Measurements from ENCODE around the gene IGSF3. TPM values are rescaled to one million over a fixed set of nuclear protein-coding genes. Genes with fewer than 3 reads are reported as not detected.

The IGSF3 gene
- total and polyA plus RNA-seq, 2 of the 13 experiments (the other 11 are each of a cell fraction or from before 2014, with no cell fraction given): 0.11 to 0.16 TPM

GRCh38 chr1:116559304-116559761 is 108.2 kb downstream of the IGSF3 start:
- no peak overlapping the region for H3K27ac ChIP-seq (ENCODE audit: extremely low read length, insufficient read depth, low read length)
- TF ChIP-seq BHLHE40 (IDR thresholded peaks at IDR 0.05; ENCODE audit: low read length) (no peak), BORCS8-MEF2B (CRISPR knock-in tag; IDR thresholded peaks at IDR 0.05) (no peak), RXRA (CRISPR knock-in tag; IDR thresholded peaks at IDR 0.05) (no peak)
- no peaks in the 10 kb centered on the region for H4K20me1 ChIP-seq (ENCODE audit: insufficient read depth, low read length)
- no peak overlapping the region for H2AFZ ChIP-seq (ENCODE audit: low read length)
- no peaks in the 10 kb centered on the region for H3K27me3 ChIP-seq (ENCODE audit: control insufficient read depth in 1 of 2, insufficient read depth in 2 of 2, low read length in 2 of 2)
- peaks cover 13% of the 10 kb centered on the region for H3K9me3 ChIP-seq (ENCODE audit: low read length)
- peaks cover 0 to 4% of the 10 kb centered on the region in 2 experiments; a peak in 1 of 5 replicates for H3K36me3 ChIP-seq (replicated peaks in 1 of 2; ENCODE audit: control insufficient read depth in 1 of 2, insufficient read depth in 2 of 2, low read length in 2 of 2)
- BruUV-seq (replicated peaks): no TSS peak
- WGBS (ENCODE audit: low lambda C conversion rate): 93% methylated on average over 8 of the region's 8 CpGs
- POLR2A ChIA-PET: no interaction called here
- in situ Hi-C loops (cut with HindIII; ENCODE audit: extremely low pct_ligation_motif_present, low pct_unique_long_range_greater_than_20kb) (no loop called here), intact Hi-C loops (cut with micrococcal nuclease; ENCODE audit: unreplicated experiment) (no loop called here)
- FAIRE-seq (no peak), DNase-seq (ENCODE audit: low spot score) (no peak), ATAC-seq (no peak)
- no peaks in the 10 kb centered on the region for H3K4me1 ChIP-seq (ENCODE audit: insufficient read depth, low read length)
- no peaks in the 10 kb centered on the region for H3K79me2 ChIP-seq (ENCODE audit: insufficient read depth, low read length)
- CTCF ChIA-PET (ENCODE audit: low intra/inter-chr PET ratio, low total read pairs): no interaction called here
- H3K4me2 ChIP-seq (ENCODE audit: low read depth, low read length): no peak overlapping the region
- H3K4me3 ChIP-seq (replicated peaks in 1 of 3; ENCODE audit: insufficient read depth in 1 of 3, low read depth in 2 of 3, low read length in 3 of 3): no peak overlapping the region
- no peak overlapping the region for H3K9ac ChIP-seq (ENCODE audit: insufficient read depth, low read depth, low read length)

- ChIA-PET POLR2A (no interaction called here), CTCF (ENCODE audit: low intra/inter-chr PET ratio, low total read pairs) (no interaction called here)
- Histone ChIP-seq H3K36me3 (replicated peaks in 1 of 2; ENCODE audit: control insufficient read depth in 1 of 2, insufficient read depth in 2 of 2, low read length in 2 of 2) (peaks cover 0 to 4% of the 10 kb centered on the region in 2 experiments; a peak in 1 of 5 replicates), H4K20me1 (ENCODE audit: insufficient read depth, low read length) (no peaks in the 10 kb centered on the region), H3K79me2 (ENCODE audit: insufficient read depth, low read length) (no peaks in the 10 kb centered on the region), H3K27ac (ENCODE audit: extremely low read length, insufficient read depth, low read length) (no peak overlapping the region), H3K4me1 (ENCODE audit: insufficient read depth, low read length) (no peaks in the 10 kb centered on the region), H3K4me2 (ENCODE audit: low read depth, low read length) (no peak overlapping the region), H3K9me3 (ENCODE audit: low read length) (peaks cover 9% of the 10 kb centered on the region), H3K4me3 (replicated peaks in 1 of 3; ENCODE audit: insufficient read depth in 1 of 3, low read depth in 2 of 3, low read length in 3 of 3) (no peak overlapping the region), H2AFZ (ENCODE audit: low read length) (no peak overlapping the region), H3K9ac (ENCODE audit: insufficient read depth, low read depth, low read length) (no peak overlapping the region), H3K27me3 (ENCODE audit: control insufficient read depth in 1 of 2, insufficient read depth in 2 of 2, low read length in 2 of 2) (no peaks in the 10 kb centered on the region)
- no TSS peak for BruUV-seq (replicated peaks)
- in situ Hi-C loops (cut with HindIII; ENCODE audit: extremely low pct_ligation_motif_present, low pct_unique_long_range_greater_than_20kb): no loop called here
- 93% methylated on average over 1 of the region's 1 CpG for WGBS (ENCODE audit: low lambda C conversion rate)
- intact Hi-C loops (cut with micrococcal nuclease; ENCODE audit: unreplicated experiment): no loop called here
- no peak for DNase-seq (ENCODE audit: low spot score)
- ATAC-seq: no peak
- no peak for FAIRE-seq
- no peak for TF ChIP-seq ZXDC (CRISPR knock-in tag; IDR thresholded peaks at IDR 0.05)
- no peak for TF ChIP-seq SRSF4 (IDR thresholded peaks at IDR 0.05; ENCODE audit: low read depth, low read length, poor library complexity, severe bottlenecking)
- no peak for TF ChIP-seq ZNF496 (CRISPR knock-in tag; IDR thresholded peaks at IDR 0.05; ENCODE audit: insufficient replicate concordance)
- no peak for TF ChIP-seq ZNF616 (CRISPR knock-in tag; IDR thresholded peaks at IDR 0.05; ENCODE audit: low read depth)
- no peak for TF ChIP-seq POLR2G (IDR thresholded peaks at IDR 0.05; ENCODE audit: low read depth, low read length)
- TF ChIP-seq IKZF5 (CRISPR knock-in tag; IDR thresholded peaks at IDR 0.05): no peak
- no peak for TF ChIP-seq CSRNP1 (CRISPR knock-in tag; IDR thresholded peaks at IDR 0.05)
- TF ChIP-seq JDP2 (CRISPR knock-in tag; IDR thresholded peaks at IDR 0.05; ENCODE audit: borderline replicate concordance): no peak
- TF ChIP-seq SCMH1 (CRISPR knock-in tag; IDR thresholded peaks at IDR 0.05; ENCODE audit: borderline replicate concordance): no peak
- no peak for TF ChIP-seq ZNF740 (CRISPR knock-in tag; IDR thresholded peaks at IDR 0.05)
These were observed 109.0 kb downstream of the IGSF3 start for GRCh38 chr1:116558571-116558970.
